Ureter (tissue), 1 donor: Measurements from ENCODE around the gene EHMT1. TPM values are rescaled to one million over a fixed set of nuclear protein-coding genes. Genes with fewer than 3 reads are reported as not detected.

Source experiments
- DNase-seq: peaks from one replicate; pipeline ENCODE4 v3.0.0-alpha.2; 2020; ENCODE audit warnings: low spot score
- total RNA-seq: library from RNA; stranded (reverse); gene quantifications from one replicate; pipeline ENCODE4 v1.2.4, GENCODE V29; 2023
- donor health status: DM: yes; HTN: yes; CAD: no.

The EHMT1 gene
- 126 TPM for total RNA-seq

GRCh38 chr9:137618105-137619067 lies at the start of gene EHMT1:
Gene EHMT1, plus strand, starts transcription at chr9:137619005. Its CDS starts 24 bp downstream, at chr9:137619029.
- peak; percentile 89 for DNase-seq

- no peak for DNase-seq
Observed at GRCh38 chr9:137569609-137570203, 49.1 kb upstream of the EHMT1 start.

- no peak for DNase-seq
Observed at GRCh38 chr9:137570566-137570965, 48.2 kb upstream of the EHMT1 start.

GRCh38 chr9:137574192-137574591 lies 44.6 kb upstream of the EHMT1 start:
- DNase-seq = no peak

- DNase-seq = no peak
Observed at GRCh38 chr9:137575364-137575715, 43.5 kb upstream of the EHMT1 start.

GRCh38 chr9:137575716-137576411 lies 42.9 kb upstream of the EHMT1 start:
- DNase-seq = no peak

- peak; percentile 94 for DNase-seq
Observed at GRCh38 chr9:137578518-137579258, 40.1 kb upstream of the EHMT1 start, which contains the start of gene DPH7. Gene DPH7, minus strand, starts transcription at chr9:137578925. Its CDS starts 148 bp downstream, at chr9:137578777.

GRCh38 chr9:137579259-137579604 lies 39.6 kb upstream of the EHMT1 start:
- DNase-seq = no peak

- DNase-seq = no peak
Observed at GRCh38 chr9:137580209-137580953, 38.4 kb upstream of the EHMT1 start.

GRCh38 chr9:137580954-137581322 lies 37.9 kb upstream of the EHMT1 start:
- DNase-seq = no peak

- DNase-seq = no peak
Observed at GRCh38 chr9:137581361-137582285, 37.2 kb upstream of the EHMT1 start.

- DNase-seq = no peak
Observed at GRCh38 chr9:137582286-137582860, 36.4 kb upstream of the EHMT1 start.

- no peak for DNase-seq
Observed at GRCh38 chr9:137583347-137583746, 35.5 kb upstream of the EHMT1 start.

GRCh38 chr9:137583957-137584356 lies 34.8 kb upstream of the EHMT1 start:
- DNase-seq = no peak

- no peak for DNase-seq
Observed at GRCh38 chr9:137586854-137587253, 32.0 kb upstream of the EHMT1 start.

- DNase-seq = no peak
Observed at GRCh38 chr9:137588311-137588710, 30.5 kb upstream of the EHMT1 start.

GRCh38 chr9:137588891-137589290 lies 29.9 kb upstream of the EHMT1 start:
- no peak for DNase-seq

- no peak for DNase-seq
Observed at GRCh38 chr9:137589441-137590122, 29.2 kb upstream of the EHMT1 start.

GRCh38 chr9:137590123-137590468 lies 28.7 kb upstream of the EHMT1 start:
- no peak for DNase-seq
